ENCODE data around the gene NINJ1.

GRCh38 chr9:93174976-93175375 is 40.9 kb upstream of the NINJ1 start:
- TF ChIP-seq POLR2AphosphoS5 (IDR thresholded peaks at IDR 0.05; ENCODE audit: low read depth, low read length), result no peak
- TF ChIP-seq, protein P1, sequence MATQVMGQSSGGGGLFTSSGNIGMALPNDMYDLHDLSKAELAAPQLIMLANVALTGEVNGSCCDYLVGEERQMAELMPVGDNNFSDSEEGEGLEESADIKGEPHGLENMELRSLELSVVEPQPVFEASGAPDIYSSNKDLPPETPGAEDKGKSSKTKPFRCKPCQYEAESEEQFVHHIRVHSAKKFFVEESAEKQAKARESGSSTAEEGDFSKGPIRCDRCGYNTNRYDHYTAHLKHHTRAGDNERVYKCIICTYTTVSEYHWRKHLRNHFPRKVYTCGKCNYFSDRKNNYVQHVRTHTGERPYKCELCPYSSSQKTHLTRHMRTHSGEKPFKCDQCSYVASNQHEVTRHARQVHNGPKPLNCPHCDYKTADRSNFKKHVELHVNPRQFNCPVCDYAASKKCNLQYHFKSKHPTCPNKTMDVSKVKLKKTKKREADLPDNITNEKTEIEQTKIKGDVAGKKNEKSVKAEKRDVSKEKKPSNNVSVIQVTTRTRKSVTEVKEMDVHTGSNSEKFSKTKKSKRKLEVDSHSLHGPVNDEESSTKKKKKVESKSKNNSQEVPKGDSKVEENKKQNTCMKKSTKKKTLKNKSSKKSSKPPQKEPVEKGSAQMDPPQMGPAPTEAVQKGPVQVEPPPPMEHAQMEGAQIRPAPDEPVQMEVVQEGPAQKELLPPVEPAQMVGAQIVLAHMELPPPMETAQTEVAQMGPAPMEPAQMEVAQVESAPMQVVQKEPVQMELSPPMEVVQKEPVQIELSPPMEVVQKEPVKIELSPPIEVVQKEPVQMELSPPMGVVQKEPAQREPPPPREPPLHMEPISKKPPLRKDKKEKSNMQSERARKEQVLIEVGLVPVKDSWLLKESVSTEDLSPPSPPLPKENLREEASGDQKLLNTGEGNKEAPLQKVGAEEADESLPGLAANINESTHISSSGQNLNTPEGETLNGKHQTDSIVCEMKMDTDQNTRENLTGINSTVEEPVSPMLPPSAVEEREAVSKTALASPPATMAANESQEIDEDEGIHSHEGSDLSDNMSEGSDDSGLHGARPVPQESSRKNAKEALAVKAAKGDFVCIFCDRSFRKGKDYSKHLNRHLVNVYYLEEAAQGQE (IDR thresholded peaks at IDR 0.05; ENCODE audit: insufficient read depth in 1 of 2, low read depth in 2 of 2, low read length in 2 of 2), result no peak
